ENCODE data around the gene NR1I3. TPM values are rescaled to one million over a fixed set of nuclear protein-coding genes. Genes with fewer than 3 reads are reported as not detected.

Gene NR1I3
- total and polyA plus RNA-seq, 2 of the 13 experiments (the other 11 are each of a cell fraction or from before 2014, with no cell fraction given): 0.62 to 0.95 TPM

DNA sequence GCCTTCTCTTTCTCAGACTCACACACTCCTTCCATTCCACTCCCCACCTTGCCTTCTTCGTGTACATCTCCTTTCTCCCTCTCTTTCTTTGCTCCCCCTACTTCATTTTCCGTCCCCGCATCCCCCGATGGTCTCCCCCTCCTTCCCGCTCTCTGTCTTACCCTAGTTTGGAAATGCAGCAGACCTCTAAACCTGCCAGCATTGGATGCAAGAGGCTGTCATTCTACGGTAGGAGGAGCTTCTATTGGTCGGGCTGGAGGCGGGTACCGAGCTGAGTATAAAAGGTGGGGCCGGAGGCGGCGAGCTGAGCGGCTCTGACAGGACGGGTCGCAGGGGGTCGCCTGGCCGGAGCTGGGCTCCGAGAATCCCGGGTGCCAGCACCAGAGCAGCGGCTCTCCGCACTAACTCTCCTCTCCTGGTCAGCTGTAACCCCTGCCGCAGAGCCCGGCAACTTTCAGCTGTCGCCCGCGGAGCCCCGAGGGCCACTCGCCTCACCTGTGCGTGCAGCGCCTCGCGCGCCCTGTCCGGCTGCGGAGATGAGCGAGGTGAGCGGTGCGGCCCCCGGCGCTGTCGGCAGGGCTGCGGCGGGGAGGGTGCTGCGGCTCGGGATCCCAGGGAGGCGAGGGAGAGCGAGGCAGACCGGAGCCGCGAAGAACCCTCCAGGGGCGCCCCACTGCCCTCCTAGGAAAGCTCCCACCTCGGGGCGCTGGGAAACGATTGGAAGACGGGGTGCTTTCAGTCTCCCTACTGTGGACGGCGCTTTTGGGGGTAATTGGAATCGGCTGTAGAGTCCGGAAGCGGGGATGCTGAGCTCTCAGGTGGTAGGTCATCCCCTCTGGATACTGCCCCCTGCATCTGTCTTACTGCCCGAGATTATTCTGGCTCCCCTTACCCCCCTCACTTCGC is 20.7 kb upstream of the NR1I3 start, which contains the start of gene PCP4L1 (continued):
- TF ChIP-seq AFF4 (CRISPR knock-in tag; IDR thresholded peaks at IDR 0.05): no peak
- TF ChIP-seq ZSCAN25 (CRISPR knock-in tag; IDR thresholded peaks at IDR 0.05): no peak
- TF ChIP-seq IRX3 (CRISPR knock-in tag; IDR thresholded peaks at IDR 0.05; ENCODE audit: borderline replicate concordance, low read depth): no peak
- no peak for TF ChIP-seq RXRB (CRISPR knock-in tag; IDR thresholded peaks at IDR 0.05; ENCODE audit: borderline replicate concordance)
- TF ChIP-seq KDM5A (IDR thresholded peaks at IDR 0.05; ENCODE audit: borderline replicate concordance, low read length): no peak
- no peak for TF ChIP-seq RXRA (CRISPR knock-in tag; IDR thresholded peaks at IDR 0.05)
- no peak for TF ChIP-seq ZNF550 (CRISPR knock-in tag; IDR thresholded peaks at IDR 0.05; ENCODE audit: borderline replicate concordance)
- TF ChIP-seq ZNF281 (CRISPR knock-in tag; IDR thresholded peaks at IDR 0.05; ENCODE audit: borderline replicate concordance): no peak
- 0 out of 2 replicates have a peak, but pooled peaks have one; percentile 18 for TF ChIP-seq MTF2 (CRISPR knock-in tag; IDR thresholded peaks at IDR 0.05; ENCODE audit: borderline replicate concordance)
- no peak for TF ChIP-seq RAD51 (IDR thresholded peaks at IDR 0.05; ENCODE audit: borderline replicate concordance)
- TF ChIP-seq NFYB (CRISPR knock-in tag; IDR thresholded peaks at IDR 0.05): peak; percentile 66
- peak; percentile 5; the same call in 1 of the 2 replicates for TF ChIP-seq GABPB1 (CRISPR knock-in tag; IDR thresholded peaks at IDR 0.05)
- no peak for TF ChIP-seq FOXP4 (CRISPR knock-in tag; IDR thresholded peaks at IDR 0.05)
- TF ChIP-seq SNRNP70 (IDR thresholded peaks at IDR 0.05; ENCODE audit: low read depth, low read length): no peak
- no peak for TF ChIP-seq PHF20 (CRISPR knock-in tag; IDR thresholded peaks at IDR 0.05)
- TF ChIP-seq PRDM4 (CRISPR knock-in tag; IDR thresholded peaks at IDR 0.05; ENCODE audit: borderline replicate concordance): no peak
- TF ChIP-seq HOXD1 (CRISPR knock-in tag; IDR thresholded peaks at IDR 0.05): no peak
